ENCODE results near the gene LDLR.
"Not testable (repeated sequence)": the region's sequence is repeated elsewhere in the genome, so short reads cannot be mapped to it uniquely, and the experiment has no call there.

The LDLR gene

DNA sequence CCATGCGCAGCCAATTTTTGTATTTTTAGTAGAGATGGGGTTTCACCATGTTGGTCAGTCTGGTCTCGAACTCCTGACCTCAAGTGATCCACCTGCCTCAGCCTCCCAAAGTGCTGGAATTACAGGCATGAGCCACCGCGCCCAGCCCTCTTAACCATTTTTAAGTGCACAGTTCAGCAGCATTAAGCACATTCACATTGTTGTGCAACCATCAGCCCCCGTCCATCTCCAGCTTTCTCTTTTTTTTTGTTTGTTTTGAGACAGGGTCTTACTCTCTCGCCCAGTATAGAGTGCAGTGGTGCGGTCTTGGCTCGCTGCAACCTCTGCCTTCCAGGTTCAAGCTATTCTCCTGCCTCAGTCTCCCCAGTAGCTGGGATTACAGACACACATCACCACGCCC lies 12.5 kb upstream of the LDLR start:
- DNase-seq, result not testable (repeated sequence)

DNA sequence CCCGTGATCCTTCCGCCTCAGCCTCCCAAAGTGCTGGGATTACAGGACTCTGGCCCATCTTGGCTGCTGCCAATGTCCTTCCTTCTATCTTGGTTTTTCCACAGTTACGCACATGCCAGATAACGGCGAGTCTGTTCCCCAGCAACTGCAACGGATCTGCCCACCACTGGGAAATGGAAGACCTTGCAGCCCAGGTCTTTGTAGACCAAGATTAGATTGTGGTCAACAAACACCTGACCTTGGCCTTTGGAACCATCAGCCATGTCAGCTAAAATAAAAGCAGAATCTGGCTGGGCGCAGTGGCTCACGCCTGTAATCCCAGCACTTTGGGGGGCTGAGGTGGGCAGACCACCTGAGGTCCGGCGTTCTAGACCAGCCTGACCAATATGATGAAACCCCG lies 10.4 kb upstream of the LDLR start:
- DNase-seq, result no peak

DNA sequence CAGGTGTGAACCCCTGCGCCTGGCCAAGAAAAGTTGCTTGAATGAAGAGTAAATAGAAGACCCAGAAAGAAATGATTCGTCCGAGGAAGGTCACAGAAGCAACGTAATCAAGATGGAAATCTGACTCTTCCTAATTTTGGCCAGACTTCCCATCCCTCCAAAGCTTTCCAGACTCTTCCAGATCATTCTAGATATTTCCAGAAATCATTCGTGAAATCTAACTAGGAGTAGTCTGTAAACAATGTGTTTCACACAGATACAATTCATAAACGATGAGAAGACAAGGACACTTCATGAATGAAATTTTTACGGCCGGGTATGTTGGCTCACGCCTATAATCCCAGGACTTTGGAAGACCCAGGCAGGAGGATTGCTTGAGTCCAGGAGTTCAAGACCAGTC lies 9.3 kb upstream of the LDLR start:
- DNase-seq, result no peak

DNA sequence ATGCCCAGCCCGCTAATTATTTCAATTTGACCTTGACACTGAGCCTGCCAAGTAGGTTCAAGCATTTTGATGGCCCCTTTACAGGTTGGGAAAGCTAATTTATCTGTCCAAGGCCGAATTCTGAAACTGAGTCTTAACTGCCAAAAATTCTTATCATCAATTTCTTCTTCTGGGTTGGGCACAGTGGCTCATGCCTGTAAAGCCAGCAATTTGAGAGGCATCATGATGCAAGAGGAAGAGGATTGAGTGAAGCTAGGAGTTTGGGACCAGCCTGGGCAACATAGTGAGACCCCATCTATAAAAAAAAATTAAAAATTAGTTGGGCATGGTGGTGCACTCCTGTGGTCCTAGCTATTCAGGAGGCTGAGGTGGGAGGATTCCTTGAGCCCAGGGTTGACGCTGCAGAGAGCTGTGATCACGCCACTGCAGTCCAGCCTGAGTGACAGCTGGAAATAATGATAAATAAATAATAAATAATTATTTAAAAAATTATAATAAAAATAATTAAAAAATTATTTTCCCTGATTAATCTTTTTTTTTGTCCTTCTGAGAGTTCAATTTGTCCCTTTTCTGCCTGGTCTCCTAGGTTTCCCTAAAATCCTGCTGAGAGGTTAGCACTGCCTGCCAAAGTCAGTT lies 1.3 kb upstream of the LDLR start:
- no peak for DNase-seq

- DNase-seq, result peak in 1 of 2 experiments; percentile 16
Measured at GRCh38 chr19:11088506-11089253, 583 bp upstream of the LDLR start.

DNA sequence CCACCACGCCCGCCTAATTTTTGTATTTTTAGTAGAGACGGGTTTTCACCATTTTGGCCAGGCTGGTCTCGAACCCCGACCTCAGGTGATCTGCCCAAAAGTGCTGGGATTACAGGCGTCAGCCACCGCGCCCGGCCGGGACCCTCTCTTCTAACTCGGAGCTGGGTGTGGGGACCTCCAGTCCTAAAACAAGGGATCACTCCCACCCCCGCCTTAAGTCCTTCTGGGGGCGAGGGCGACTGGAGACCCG lies 676 bp downstream of the LDLR start:
- DNase-seq, result not testable (repeated sequence)

GRCh38 chr19:11090264-11090996 lies 1.2 kb downstream of the LDLR start:
- peak; percentile 96 for DNase-seq

DNA sequence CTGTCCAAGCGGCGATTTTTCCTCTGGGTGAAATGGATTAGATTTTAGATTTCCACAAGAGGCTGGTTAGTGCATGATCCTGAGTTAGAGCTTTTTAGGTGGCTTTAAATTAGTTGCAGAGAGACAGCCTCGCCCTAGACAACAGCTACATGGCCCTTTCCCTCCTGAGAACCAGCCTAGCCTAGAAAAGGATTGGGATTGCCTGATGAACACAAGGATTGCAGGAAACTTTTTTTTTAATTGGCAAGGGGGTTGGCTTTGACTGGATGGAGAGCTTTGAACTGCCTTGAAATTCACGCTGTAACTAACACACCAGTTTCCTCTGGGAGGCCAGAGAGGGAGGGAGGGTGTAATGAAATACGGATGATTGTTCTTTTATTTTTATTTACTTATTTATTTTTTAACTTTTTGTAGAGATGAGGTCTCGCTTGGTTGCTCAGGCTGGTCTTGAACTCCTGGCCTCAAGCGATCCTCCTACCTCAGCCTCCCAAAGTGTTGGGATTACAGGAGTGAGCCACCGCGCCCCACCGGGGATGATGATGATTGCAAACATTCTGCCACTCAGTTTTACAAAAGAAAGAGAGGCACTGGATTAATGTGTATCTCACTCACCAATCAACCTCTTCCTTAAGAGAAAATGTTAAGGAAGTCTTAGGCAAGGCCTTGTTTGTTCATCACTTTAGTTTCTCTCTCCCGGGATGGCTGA lies 1.9 kb downstream of the LDLR start:
- DNase-seq, result peak in 1 of 2 experiments; percentile 25

GRCh38 chr19:11091703-11092153 lies 2.5 kb downstream of the LDLR start:
- peak in 1 of 2 experiments; percentile 39 for DNase-seq

DNA sequence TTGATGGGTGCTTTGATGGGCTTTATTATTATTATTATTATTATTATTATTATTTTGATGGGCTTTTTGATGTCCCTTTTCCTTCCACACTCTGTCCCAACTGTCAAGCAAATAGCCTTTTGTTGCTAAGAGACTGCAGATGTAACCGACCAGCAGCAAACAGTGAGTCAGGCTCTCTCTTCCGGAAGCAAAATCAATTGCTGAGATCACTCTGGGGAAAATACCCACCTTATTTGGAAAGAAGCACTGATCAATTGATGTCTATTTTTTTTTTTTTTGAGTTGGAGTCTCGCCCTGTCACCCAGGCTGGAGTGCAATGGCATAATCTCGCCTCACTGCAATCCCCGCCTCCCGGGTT lies 2.9 kb downstream of the LDLR start:
- DNase-seq, result peak in 1 of 2 experiments; percentile 19

DNA sequence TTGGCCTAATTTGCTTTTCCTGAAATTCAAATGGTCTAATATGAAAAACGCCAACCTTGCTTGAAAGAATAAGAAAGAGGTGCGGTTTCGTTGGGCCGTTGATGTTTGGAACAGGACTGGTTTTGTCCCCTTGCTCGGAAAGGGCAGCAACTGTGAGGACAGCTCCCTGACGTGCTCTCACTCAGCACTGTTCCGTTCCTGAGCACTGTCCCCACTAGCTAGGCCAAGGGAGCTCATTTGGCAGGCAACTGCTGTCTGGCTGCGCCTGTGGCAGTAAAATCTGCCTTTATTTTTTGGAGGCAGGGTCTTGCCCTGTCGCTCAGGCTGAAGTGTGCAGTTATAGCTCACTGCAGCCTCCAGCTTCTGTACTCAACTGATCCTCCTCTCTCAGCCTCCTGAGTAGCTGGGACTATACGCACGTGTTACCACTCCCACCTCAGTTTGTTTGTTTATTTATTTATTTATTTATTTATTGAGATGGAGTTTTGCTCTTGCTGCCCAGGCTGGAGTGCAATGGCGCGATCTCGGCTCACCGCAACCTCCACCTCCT lies 4.5 kb downstream of the LDLR start:
- DNase-seq, result no peak

DNA sequence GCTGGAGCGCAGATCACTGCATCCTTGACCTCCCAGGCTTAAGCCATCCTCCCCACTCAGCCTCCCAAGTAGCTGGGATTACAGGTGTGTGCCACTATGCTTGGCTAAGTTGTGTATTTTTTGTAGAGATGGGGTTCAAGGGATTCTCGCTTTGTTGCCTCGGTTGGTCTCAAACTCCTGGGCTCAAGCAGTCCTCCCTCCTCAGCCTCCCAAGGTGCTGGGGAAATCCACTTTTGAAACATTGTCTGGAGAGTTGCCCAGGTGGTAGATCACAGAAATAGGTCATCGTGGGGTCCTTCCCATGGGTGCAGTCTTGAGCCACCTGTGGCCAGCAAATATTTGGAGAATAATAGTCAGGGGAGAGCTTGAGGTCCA lies 5.2 kb downstream of the LDLR start:
- DNase-seq, result no peak

DNA sequence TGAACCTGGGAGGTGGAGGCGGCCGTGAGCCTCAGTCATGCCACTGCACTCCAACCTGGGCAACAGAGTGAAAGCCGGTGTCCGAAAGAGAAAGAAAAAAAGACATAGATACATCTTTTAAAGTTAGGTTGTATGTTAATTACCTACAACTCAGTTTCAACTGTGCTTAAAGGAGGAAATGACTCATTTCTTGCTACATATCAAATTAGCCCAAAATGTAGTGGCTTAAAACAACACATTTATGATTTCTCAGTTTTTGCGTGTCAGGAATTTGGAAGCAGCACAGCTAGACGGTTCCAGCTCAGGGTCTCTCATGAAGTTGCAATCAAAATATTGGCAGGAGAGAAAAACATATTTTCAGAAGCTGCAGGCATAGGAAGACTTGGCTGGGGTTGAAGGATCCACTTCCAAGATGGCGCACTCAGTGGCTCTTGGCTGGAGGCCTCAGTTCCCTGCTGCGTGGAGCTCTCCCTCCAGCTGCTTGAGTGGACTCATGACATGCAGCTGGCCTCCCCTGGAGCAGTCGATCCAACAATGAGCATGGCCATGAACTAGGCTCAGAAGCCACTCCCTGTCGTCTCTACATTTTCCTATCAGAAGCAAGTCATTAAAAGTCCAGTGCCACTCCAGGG lies 7.1 kb downstream of the LDLR start:
- no peak for DNase-seq

DNA sequence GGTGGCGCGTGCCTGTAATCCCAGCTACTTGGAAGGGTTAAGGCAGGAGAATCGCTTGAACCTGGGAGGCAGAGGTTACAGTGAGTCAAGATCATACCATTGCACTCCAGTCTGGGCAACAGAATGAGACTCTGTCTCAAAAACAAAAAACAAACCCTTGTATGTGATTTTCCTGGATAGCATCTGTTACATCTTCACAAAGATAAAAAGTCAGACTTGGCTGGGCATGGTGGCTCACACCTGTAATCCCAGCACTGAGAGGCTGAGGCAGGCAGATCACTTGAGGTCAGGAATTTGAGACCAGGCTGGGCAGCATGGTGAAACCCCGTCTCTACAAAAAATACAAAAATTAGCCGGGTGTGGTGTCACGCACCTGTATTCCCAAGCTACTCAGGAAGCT lies 8.1 kb downstream of the LDLR start:
- DNase-seq, result not testable (repeated sequence)

- DNase-seq, result no peak
Measured at GRCh38 chr19:11098327-11098726, 9.1 kb downstream of the LDLR start.

GRCh38 chr19:11098861-11099260 lies 9.6 kb downstream of the LDLR start:
- no peak for DNase-seq

- no peak for DNase-seq
Measured at GRCh38 chr19:11100049-11100448, 10.8 kb downstream of the LDLR start.

DNA sequence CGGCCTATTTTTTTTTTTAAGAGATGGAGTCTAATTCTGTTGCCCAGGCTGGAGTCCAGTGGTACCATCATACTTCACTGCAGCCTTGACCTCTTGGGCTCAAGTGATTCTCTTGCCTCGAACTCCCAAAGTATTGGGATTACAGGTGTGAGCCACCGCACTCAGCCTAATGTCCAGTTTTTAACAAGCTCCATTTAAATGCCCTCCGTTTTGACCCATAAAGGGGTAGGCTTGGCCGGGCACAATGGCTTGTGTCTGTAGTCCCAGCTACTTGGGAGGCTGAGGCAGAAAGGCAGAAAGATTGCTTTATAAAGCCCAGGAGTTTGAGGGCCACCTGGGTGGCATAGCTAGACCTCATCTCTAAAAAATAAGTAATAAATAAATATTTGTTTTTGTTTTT lies 11.8 kb downstream of the LDLR start:
- DNase-seq, result no peak

GRCh38 chr19:11102944-11103343 lies 13.7 kb downstream of the LDLR start:
- DNase-seq, result no peak

- not testable (repeated sequence) for DNase-seq
Measured at GRCh38 chr19:11103667-11104066, 14.4 kb downstream of the LDLR start.

- DNase-seq, result no peak
Measured at GRCh38 chr19:11105014-11105636, 15.9 kb downstream of the LDLR start.

DNA sequence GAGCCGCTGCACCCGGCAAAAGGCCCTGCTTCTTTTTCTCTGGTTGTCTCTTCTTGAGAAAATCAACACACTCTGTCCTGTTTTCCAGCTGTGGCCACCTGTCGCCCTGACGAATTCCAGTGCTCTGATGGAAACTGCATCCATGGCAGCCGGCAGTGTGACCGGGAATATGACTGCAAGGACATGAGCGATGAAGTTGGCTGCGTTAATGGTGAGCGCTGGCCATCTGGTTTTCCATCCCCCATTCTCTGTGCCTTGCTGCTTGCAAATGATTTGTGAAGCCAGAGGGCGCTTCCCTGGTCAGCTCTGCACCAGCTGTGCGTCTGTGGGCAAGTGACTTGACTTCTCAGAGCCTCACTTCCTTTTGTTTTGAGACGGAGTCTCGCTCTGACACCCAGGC lies 17.2 kb downstream of the LDLR start:
- no peak for DNase-seq

Measured in NCI-H2081 (cell line).